Esophagus muscularis mucosa (tissue), 3 donors: ENCODE results near the gene BRCA1.

Experiments
- CTCF ChIP-seq, 3 experiments: fragments of 200-600 bp in 2 of 3; fragments of 450-650 bp in 1 of 3; sonication (generic) in 2 of 3; IDR thresholded peaks; one replicate each; pipeline ENCODE4 v1.5.1; 2017 to 2019; ENCODE audit warnings: antibody characterized with exemption in 3 of 3, mild to moderate bottlenecking in 2 of 3, moderate library complexity in 1 of 3
- POLR2A ChIP-seq: fragments of 450-650 bp; IDR thresholded peaks from one replicate; pipeline ENCODE4 v1.6.1; 2017; ENCODE audit warnings: antibody characterized with exemption, moderate library complexity, mild to moderate bottlenecking, low read depth
- POLR2AphosphoS5 ChIP-seq, 2 donors: sonication (generic); formaldehyde crosslinking; IDR thresholded peaks; one replicate each; pipeline ENCODE4 v1.6.1; 2017; ENCODE audit warnings: antibody characterized with exemption in 2 of 2

- TF ChIP-seq CTCF (IDR thresholded peaks at IDR 0.05) (no peak), POLR2A (no peak), POLR2AphosphoS5 (IDR thresholded peaks at IDR 0.05) (no peak)
Measured at GRCh38 chr17:43039646-43040045, 85.5 kb downstream of the BRCA1 start.
